Measurements from ENCODE around the gene MAGIX. TPM values are rescaled to one million over a fixed set of nuclear protein-coding genes. Genes with fewer than 3 reads are reported as not detected.
"Not testable (repeated sequence)": the region's sequence is repeated elsewhere in the genome, so short reads cannot be mapped to it uniquely, and the experiment has no call there.

Gene MAGIX
- total RNA-seq, 1 experiment from 2014 or later: not detected

DNA sequence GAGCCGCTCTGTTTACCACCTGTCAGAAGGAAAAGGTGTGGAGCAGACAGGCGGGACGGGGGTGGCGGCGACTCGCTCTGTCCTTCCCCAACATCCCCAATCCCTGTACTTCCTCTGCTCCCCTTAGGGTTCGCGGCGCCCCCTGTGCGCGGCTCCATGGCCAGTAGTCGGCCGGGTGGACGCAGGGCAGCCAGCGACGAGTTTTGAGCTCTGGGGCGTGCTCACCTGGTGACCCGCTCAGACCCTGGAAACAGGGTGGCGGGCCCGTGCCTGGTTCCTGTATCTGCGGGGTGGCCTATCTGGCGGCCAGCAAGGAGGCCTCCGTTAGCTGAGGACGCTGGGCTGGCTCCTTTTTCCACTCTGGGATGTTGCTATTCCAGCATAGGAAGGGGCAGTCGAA lies 5.4 kb upstream of the MAGIX start:
- DNase-seq (ENCODE audit: low read depth): no peak

DNA sequence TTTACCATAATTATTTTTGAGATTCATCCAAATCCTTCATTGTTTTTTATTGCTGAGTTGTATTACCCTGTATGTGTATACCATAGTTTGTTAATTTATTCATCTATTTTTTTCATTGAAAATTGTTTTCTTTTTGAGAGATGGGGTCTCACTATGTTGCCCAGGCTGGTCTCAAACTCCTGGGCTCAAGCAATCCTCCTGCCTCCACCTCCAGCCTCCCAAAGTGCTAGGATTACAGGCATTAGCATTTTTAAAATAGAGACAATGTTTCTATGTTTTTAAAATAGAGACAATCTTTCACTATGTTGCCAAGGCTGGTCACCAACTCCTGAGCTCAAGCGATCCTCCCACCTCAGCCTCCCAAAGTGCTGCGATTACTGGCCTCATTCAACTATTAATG lies 1.6 kb upstream of the MAGIX start:
- DNase-seq (ENCODE audit: low read depth): no peak

DNA sequence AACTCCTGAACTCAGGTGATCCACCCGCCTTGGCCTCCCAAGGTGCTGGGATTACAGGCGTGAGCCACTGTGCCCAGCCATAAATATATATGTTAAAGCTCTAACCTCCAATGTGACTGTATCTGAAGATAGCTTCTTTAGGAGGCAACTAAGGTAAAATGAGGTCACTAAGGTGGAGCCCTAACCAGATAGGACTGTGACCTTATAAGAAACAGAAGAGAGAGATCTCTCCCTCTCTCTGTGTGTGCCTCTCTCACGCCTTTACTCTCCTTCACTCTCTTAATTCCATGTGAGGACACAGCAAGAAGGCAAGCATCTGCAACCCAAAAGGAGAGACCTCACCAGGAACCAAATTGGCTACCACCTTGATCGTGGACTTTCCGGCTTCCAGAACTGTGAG lies 926 bp upstream of the MAGIX start:
- no peak for DNase-seq (ENCODE audit: low read depth)

DNA sequence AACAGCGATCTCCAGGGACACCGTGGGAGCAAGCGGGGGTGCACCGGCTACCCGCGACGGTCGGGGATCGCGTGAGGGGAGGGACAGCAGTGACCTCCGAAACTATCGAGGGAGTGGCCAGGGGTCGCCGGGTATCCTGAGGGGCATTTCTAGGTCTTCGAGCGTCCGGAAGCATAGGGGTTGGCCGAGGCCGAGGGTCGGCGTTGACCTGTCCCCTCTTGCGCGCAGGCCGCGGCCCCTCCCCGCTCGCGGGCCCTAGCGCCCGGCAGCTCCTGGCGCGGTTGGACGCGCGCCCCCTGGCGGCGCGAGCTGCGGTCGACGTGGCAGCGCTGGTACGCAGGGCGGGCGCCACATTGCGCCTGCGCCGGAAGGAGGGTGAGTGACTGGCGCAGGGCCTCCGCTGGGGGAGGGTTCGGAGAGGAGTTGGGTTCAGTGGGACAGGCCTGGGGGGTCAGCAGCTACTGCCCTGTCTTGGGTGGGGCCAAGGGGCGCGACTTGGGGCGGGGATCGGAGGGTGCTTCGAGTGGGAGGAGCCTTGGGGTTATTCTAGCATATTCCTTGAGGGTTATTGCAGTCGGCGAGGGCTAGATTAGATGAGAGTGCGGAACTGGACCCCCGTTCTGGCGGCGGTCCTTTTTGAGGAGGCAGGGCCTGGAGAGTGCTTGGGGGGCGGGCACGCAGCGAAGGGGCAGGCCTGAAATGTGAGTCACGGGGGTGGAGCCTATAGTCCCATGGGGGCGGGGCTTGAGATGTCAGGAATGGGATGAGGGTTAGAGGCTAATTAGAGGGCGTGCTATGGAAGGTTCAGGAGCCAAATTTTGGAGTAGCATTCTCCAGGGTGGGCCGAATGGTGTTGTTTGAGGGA lies 1.2 kb downstream of the MAGIX start:
- no peak for DNase-seq (ENCODE audit: low read depth)

DNA sequence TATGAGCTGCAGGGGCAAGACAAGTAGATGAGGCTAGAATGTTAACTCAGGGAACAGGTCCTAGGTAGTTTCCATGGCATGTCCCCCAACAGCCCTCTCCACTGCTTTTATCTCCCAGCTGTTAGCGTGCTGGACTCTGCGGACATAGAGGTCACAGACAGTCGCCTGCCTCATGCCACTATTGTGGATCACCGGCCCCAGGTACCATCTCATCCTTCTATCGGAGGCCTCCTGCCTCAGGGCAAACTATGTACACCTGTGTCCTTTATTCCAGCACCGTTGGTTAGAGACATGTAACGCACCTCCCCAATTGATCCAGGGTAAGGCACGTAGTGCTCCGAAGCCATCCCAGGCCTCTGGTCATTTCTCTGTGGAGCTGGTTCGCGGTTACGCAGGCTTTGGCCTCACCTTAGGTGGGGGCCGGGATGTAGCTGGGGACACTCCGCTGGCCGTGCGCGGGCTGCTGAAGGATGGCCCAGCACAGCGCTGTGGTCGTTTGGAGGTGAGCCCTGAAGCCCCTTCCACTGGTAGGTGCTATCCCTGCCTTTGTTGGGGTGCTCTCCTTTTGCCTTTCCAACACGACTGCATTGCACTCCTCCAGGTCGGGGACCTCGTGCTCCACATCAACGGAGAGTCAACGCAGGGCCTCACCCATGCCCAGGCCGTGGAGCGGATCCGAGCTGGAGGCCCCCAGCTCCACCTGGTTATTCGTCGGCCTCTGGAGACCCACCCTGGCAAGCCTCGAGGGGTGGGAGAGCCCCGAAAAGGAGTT lies 2.2 kb downstream of the MAGIX start:
- no peak for DNase-seq (ENCODE audit: low read depth)

DNA sequence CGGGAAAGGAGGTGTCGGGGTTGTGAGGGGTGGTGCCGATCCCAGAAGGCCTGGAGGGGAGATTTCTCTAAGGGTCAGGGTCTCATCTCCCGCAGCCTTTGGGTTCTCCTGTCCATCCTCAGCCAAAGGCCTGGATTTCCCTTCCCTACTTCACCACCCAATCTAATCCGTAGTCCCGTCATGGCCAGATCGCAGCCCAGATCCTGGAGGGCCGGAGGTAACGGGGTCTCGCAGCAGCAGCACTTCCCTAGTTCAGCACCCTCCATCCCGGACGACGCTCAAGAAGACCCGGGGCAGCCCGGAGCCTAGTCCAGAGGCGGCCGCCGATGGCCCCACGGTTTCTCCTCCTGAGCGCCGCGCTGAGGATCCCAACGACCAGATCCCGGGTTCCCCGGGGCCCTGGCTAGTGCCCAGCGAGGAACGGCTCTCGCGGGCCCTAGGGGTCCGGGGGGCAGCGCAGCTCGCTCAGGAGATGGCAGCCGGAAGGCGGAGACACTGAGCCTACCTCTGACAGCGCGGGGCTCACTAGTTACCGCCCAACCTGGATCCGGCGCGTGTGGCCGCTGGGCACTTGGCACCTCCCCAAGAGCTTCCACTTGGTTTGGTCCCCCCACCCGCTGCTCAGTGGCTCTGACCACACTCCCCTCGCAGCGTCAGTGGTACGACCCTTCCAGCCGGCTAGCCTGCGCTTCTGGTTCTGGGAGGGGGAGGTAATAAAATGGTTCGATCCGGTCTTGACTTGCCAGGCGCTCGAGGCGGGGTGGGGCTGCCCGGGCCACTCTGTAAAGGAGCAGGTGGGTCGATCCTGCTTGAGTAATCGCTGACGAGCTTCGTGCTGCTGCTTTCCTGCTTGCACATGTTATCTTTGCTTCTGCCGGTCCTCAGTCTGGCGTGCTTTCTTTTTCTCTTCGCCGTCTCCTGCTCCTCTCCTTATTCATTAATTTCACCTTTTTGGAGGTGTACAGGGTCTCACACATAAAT lies 3.6 kb downstream of the MAGIX start:
- DNase-seq (ENCODE audit: low read depth): peak; percentile 73

DNA sequence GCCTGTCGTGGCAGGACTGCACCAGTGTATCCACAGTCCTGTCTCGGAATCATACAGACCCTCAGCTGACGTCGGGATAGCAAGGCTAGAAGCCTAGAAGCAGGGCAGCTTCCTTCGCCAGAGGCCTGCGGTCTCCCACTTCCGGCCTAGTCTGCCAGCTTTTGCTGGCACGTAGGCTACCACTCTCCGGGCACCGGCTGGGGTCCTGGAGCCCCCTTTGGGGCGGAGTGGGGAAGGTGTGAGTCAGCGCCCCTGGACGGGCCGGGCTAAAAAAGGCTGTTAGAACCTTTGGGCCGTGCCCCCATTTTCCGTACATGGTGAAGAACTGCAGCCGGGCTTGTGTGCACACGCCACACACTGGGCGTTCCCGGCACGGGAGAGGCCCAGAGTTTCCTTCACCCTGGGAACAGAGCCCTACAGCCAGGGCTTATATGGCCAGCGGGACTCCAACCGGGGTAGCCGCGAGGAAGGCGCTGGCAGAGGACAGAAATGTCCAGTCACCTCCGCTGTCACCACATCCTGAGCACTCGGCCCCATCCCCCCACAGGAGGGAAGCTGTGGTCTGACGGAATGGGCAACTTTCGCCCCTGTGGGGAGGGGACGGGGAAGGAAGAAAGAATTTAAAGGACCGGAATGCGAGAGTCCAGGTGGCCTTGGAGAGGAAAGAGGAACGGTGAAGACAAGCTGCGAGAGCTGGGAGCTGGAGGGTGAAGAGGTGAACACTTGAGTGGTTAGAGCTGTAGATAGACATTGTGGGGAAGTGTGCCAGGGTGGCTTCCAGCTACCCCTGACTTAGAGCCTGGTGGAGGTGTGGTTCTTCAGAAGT lies 4.6 kb downstream of the MAGIX start:
- peak; percentile 97 for DNase-seq (ENCODE audit: low read depth)

DNA sequence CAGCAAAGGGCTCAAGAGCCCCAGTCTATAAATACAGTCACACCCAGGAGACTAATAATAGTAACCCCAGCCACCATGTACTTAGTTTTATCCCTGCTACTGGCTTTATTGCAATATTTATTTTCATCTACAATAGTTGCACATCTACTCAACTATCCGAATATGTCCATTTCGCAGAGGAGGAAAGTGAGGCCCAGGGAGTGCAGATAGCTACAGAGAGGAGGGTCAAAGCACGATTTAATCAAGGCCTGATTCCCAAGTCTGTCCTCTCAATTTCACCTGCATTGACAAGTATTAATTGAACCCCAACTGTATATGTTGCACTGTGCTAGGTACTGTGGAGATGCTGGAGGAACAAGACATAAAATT lies 5.2 kb downstream of the MAGIX start:
- DNase-seq (ENCODE audit: low read depth): no peak

DNA sequence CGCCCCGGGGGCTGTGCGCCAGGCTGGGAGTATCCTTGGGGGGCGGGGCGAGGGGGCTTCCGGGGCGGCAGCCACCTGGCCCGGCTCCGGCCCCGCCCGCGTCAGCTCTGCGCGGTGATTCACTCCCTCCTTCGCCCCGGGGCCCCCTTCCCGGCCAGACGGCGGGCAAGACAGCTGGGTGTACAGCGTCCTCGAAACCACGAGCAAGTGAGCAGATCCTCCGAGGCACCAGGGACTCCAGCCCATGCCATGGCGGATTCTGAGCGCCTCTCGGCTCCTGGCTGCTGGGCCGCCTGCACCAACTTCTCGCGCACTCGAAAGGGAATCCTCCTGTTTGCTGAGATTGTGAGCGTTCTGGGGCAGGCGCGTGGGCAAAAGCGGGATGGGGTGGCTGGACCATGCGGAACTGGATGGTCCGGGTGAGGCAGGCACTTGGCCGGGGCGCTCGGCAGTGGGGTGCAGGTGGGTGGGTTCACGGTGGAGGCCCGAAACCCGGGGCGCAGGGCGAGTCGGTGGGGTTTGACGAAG lies 9.3 kb downstream of the MAGIX start, which contains the start of gene PLP2:
Gene PLP2 (plus strand): TSS at position 147 of the 528 bp plus-strand sequence. CDS start 103 bp downstream, at position 250.
- DNase-seq (ENCODE audit: low read depth): peak; percentile 57

DNA sequence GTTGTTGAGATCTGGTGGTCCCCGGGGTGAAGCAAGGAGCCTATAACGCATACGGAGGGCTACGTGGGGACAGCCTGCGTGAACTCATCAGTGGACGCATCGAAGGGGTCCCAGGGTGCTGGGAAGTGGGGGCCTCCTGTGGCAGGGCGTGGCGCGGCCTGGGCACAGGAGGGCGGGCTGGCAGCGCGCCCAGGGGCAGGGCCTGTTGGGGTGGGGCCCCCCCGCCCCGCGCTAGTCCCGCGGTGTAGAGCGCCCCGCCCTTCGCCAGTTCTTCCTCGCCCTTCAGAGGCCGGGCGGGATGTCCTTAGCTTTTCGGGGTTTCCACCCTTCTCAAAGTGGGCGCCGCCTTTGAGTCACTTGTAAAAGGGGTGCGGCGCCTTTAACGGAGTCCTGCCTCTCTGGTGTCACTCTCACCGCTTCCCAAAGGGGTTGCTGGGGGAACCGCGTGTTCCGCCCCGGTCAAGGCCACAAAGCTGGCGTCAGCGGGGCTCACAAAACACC lies 9.8 kb downstream of the MAGIX start:
- DNase-seq (ENCODE audit: low read depth): peak; percentile 69

DNA sequence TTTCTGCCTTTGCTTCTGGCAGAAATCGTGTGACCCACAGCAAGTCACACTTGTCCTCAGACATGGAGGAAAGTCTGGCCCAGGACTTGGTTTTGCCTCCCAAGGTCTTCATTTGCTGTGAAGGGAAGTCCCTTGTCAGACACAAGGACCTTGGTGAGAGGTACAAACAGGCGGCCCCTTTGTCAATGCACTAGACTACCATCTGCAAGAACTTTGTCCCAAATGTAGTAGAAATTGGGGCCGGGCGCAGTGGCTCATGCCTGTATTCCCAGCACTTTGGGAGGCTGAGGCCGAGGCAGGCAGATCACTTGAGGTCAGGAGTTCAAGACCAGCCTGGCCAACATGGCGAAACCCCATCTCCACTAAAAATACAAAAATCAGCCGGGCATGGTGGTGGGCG lies 11.0 kb downstream of the MAGIX start:
- DNase-seq (ENCODE audit: low read depth): not testable (repeated sequence)

DNA sequence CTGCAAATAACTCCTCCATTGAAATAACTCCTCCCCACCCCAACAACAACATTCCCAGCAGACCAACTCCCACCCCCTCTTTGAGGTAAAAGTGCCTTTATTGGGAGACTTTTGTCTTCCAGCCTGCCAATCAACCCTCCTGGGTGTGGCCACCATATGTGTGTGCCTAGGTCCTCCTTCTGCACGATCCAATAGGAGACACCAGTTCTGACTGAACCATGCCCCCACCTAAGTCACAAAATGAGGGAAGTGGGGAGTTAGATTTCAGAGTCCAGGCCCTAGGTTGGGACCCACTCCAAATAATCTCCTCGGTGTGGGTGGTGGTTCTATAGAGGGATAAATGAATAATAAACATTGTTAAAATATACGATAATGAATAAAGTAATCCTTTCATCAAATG lies 12.2 kb downstream of the MAGIX start:
- no peak for DNase-seq (ENCODE audit: low read depth)

DNA sequence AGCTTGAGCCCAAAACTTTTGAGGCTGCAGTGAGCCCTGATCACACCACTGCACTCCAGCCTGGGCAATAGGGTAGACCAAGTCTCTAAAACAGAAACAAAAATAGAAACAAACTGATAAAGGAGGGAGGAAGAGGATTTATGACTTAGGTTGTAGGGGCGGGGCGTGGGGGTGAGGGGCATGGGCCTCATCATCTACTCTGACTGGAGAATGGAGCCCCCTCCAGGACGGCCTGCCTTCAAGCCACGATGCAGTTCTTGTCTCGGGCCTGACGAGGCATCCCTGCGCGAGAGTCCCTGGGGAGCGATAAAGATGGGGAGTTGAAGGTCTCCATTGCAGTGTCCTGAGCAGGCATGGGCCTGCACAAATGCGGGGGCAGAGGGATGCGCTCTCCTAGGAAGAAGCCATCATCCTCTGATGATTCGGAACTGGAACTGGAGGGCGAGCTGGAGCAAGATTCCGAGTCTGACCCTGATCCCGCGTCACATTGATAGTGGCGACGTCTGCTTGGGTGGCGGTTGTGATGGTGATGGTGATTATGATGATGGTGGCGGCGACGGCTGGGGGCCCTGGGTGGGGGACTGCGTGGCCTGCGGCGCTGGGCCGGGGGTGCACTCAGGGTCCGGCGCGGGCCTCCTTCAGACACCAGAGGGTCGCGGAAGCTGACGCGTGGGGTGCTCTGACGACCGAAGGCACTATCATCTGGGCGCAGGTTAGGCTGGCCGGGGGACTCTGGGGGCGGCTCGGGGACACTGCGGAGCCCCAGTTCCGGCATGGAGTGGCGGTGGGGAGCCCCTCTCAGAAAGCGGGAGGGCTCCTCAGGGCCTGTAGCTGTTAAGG lies 13.1 kb downstream of the MAGIX start:
- DNase-seq (ENCODE audit: low read depth): no peak

DNA sequence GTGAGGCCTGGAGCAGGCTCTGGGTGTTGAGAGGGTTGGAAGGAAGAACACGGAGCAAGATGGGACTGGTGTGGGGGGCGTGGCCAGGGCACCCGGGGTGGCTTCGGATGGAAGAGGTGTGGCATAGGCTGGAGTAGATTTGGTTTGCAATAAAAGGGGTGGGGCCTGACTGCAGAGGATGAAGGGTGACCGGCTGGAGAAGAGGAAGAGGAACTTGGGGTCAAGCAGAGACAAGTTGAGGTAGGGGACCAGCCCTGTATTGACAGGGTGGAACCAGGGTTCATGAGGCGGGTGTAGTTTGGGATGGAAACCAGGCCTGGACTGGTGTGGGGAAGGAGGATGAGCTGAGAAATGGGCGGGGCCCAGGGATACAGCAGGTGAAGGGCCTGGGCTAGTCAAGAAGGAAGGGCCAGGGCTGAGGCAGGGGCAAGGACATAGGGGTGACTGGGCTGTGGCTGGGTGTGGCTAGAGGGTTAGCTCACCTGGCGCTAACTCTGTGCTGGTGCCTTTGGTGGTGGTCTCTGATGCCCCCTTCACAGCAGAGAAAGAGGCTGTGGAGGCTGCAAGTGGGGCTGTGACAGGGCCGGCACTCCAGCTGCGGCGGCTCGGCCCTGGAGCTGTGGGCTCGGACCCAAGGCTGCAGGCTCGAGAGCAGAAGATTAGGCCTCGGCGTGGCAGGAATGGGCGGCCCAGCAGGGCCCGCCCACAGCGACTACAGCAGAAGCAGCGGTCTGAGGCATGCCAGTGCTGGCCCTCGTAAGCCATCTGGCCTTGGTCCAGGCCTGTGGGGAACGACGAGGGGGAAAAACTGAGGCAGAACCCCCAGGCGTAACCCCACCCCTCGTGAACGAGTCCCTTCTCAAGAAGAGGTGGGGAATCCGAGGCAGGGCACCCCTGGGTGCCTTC lies 14.1 kb downstream of the MAGIX start:
- DNase-seq (ENCODE audit: low read depth): peak; percentile 31

DNA sequence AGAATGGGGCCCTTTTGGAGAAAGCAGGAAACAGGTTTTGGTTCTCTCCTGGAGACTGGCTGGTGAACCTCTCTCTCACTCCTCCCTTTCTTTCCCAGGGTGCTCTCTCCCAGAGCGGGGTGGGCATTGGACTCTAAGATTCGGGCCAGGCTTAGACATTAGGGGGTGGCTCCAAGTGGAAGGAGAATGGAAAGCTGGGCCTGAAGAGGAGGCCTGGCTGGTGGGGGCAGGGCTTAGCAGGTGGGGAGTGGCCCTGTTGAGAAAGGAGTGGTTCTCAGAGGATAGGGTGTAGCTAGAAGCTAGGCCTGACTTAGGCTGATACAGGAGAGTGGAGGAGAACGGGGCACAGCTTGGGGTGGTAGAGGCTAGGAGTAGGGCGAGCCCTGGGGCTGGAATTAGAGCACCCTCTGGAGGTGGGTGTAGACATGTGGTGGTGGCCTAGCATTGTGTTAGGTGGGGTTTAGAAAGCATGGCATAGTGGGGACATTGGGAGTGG lies 14.8 kb downstream of the MAGIX start:
- DNase-seq (ENCODE audit: low read depth): peak; percentile 25

DNA sequence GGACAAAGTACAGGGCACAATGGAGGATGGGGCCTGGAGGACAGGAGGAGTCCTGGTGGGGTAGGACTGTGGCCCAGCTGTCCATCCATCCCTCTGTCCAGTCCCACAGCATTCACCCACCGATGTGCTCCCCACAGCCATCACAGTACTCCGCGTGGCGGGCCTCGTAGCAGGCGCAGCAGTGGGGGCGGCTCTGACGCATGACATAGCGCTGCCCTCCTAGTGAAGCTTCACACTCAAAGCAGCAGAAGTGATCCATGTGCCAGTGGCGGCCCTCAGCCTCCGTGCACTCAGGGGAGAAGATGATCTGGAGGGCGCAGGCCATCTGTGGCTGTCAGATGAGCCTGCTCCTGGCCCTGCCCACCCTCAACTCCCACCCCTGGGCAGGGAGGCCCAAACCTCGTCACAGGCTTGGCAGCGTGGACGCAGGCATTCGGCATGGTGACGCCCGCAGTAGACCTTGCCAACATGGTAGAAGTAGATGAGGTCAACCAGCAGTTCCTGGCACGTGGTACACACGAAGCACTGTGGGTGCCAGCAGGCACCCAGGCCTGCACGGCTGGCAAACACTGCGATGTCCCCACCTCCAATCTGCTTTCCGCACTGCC lies 15.4 kb downstream of the MAGIX start:
- no peak for DNase-seq (ENCODE audit: low read depth)

DNA sequence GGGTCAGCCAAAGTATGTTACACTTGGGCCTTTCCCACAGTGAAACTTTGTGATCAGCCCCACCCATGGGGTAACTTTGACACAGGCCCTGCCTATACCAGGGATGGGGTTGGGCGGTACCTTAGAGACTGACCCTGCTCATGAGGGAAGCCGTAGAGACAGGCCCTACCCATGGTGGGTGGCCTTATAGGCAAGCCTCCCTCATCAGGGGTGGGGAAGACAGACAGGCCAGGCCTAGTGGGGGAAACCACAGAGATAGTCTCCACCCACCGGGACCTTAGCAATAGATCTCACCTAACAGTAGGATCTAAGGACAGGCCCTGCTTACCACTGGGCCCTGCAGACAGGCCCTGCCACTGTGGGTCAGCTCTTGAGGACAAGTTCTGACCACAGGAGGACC lies 16.0 kb downstream of the MAGIX start:
- no peak for DNase-seq (ENCODE audit: low read depth)
